MV-4-11 (cell line): ENCODE data around the gene SLC6A15.
A peak's percentile ranks its signal among the peaks of the same experiment; 100 is the strongest.

Experiments used
- DNase-seq: peaks from one replicate; lab custom pipeline; 2025; lab: John Stamatoyannopoulos, UW

Gene SLC6A15

DNA sequence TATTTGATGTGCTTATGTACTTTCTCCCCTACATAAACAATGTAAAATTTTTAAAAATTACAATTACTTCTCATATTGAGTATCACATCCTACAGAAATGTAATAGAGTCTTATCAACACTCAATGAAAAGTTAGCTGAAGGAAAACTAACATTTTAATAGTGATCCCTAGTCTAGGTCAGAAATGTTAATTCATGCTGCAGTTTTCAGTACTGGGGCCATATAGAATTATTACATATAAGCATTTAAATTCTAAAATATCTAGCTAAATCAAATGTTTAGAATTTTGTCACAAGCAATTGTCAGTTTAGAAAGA is 37.8 kb downstream of the SLC6A15 start:
- no peak for DNase-seq

DNA sequence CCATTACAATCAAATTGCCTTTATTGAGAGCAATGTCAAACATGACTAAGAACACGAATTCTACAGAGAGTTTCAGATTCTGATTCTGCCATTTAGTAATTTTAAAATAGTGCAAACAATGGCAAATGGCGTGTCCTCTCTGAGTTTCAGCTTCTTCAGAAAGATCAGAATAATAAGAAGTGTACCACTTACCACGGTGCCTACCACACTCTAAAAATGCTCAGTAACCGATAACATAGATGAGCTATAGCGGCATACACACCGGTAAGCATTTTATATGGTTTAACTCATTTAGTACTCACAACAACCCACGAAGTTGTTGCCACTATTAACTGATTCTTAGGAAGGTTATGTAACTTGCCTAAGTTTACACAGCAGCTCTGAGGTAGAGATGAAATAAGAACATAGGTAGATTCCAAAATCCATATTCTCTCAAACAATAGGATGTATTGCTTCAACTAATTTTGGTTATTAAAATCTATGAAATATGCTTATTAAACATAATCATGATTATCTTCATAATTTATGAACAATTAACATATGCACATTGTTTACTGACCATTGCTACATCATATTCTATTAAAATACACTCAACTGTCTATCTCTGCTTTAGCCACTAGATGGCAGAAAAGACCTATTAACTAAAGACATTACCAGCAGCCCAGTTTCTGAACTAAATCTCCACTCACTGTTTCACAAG is 38.3 kb downstream of the SLC6A15 start:
- peak; percentile 35 for DNase-seq

GRCh38 chr12:84862186-84862585 is 50.4 kb downstream of the SLC6A15 start:
- DNase-seq = no peak

- DNase-seq = no peak
Observed at GRCh38 chr12:84860718-84861117, 51.9 kb downstream of the SLC6A15 start.

DNA sequence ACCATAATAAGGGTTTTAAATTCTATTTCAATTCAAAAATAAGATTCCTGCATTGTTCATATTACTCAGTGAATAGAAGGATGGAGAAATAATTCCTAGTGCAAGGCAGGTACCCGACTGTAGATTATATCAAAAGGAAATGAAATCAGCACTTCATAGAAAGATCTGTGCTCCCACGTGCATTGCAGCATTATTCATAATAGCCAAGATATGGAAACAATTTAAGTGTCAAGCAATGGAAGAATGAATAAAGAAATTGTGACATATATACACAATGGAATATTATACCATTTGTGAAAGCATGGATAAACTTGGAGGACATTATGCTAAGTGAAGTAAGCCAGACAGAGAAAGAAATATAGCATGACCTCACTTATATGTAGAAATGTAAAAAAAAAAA is 53.8 kb downstream of the SLC6A15 start:
- DNase-seq = no peak

DNA sequence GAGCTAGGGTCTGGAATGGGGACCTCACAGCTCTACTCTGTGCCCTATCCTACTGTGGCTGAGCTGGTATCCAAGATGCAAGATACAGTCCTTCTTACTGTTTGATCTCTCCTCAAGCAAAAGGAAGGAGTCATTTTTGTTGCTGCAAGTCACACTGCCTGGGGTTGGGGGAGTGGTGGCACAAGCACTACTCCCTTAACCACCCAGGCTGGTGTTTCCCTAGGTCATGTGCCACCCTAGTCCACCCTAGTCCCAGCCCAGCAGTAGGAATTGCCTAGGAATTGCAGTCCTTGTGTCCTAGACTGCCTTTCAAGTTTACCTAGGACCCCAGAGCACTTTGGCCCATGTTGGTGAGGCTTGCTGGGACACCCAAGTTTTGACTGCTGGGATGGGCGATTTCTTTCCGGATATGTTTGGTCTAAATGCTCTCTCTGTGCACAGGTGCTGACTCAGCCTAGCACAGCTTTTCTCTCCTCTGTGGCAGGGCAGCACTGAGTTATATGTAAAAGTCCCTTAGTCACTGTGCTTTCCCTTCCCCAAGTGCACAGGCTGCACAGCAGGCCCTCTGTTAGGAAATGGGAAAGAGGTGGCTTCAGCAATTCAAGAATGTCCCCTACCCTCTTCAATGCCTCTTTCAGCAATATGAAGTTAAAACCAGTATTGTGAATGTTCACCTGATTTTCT is 54.9 kb downstream of the SLC6A15 start:
- no peak for DNase-seq

DNA sequence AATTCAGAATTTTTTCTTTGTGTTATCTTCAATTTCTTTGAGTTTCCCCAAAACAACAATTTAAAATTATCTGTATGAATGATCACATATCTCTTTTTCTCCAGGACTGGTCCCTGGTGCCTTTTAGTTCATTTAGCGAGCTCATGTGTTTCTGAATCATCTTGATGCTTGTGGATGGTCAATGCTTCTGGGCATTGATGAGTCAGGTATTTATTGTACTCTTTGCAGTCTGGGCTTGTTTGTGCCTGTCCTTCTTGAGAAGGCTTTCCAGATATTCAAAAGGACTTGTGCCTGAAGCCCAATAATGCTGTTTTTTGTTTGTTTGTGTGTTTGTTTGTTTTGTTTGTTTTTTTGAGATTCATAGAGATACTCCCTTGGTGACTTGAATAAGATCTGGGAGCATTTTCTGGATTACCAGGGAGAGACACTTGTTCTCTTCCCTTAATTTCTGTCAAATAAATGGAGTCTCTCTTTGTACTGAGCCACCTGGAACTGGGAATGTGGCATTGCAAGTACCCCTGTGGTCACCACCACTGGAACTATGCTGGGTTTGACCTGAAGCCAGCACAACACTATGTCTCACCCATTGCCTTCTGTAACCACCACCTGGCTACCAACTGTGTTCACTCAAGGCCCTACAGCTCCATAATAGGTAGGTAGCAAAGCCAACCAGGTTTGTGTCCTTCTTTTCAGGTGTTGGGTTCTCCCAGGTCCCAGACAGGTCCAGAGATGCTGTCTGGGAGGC is 56.3 kb downstream of the SLC6A15 start:
- DNase-seq = no peak

DNA sequence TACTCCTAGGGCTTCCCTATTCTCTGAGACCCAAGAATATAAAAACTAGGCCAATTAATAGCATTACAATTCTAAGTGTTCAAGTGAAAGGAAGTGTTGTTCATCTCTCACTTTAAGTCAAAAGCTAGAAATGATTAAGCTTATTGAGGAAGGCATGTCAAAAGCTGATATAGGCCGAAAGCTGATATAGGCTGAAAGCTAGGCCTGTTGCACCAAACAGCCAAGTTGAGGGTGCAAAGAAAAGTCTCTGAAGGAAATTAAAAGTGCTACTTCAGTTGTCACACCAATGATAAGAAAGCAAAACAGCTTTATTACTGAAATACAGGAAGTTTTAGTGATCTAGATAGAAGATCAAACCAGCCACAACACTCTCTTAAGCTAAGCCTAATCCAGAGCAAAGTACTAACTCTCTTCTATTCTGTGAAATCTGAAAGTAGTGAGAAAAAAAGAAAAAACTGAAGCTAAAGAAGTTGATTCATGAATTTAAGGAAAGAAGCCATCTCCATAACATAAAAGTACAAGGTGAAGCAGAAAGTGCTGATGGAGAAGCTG is 68.9 kb downstream of the SLC6A15 start:
- DNase-seq = no peak

DNA sequence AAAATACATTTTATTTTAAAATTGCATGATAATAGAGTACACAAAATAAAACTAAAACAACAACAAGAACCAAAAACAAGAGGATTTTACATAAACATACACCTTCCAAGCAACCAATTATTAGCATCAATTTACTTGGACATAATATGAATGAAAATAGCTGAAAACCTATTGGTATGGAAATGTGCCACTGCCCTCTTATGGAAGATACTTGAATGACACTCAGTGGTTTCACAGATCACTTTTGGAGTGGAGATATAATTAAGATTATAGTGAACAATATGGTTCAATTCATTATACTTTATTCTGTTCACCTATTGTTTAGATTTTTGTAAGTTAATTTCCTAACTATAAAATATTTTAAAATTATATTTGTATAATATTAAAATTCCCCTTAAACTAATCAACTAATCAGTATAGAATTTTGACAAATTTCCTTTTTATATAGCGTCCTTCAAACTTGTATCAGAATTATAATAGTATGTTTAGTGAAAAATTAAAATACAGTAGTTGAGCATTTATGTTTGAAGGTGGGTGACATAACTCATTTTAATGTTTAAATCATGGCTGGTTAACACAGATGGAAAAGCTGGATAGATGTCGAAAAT is 70.1 kb downstream of the SLC6A15 start:
- DNase-seq = no peak

GRCh38 chr12:84841591-84841990 is 71.0 kb downstream of the SLC6A15 start:
- no peak for DNase-seq

DNA sequence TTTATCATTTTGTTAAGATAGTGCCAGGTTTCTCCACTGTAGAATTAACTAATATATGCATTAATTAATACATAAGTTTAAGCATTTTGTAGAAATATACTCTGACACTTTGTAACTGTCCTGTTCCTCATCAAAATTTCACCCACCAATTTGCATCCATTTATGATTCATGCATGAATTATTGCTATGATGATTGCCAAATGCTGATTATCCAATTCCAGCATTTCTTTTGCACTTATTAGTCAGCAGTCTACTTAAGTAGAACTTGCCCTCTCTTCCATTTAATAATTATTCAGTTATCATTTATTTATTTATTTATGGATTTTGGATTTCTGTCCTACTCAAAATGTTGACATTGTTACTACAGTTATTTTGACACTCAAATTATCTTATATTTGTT is 72.2 kb downstream of the SLC6A15 start:
- no peak for DNase-seq

GRCh38 chr12:84826925-84827324 is 85.7 kb downstream of the SLC6A15 start:
- DNase-seq = no peak

GRCh38 chr12:84825149-84825548 is 87.5 kb downstream of the SLC6A15 start:
- DNase-seq = no peak

GRCh38 chr12:84822525-84822924 is 90.1 kb downstream of the SLC6A15 start:
- no peak for DNase-seq

- DNase-seq = no peak
Observed at GRCh38 chr12:84816916-84817695, 95.5 kb downstream of the SLC6A15 start.

DNA sequence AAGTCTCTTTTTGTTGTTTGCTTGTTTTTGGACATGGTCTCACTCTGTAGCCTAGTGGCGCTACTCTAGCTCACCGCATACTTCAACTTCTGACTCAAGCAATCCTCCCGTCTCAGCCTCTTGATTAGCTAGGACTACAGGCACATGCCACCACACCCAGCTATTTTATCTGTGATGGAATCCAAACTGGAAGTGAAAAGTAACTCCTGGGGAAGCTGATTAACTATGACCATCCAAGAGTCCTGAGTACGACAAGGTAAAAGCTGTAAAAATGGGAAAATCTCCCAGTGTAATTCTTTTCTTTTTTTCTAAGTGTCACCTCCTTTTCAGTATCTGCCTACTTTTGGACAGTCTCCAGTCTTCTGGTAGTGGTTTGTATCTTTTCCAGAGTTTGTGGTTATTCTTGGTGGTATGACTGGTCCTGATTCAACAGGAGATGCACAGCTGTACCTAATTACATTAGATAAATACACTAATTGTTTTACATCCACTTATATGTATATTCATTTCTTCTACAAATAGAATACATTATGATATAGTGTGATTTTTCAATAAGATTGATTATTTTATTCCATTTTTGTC is 97.8 kb downstream of the SLC6A15 start:
- no peak for DNase-seq

GRCh38 chr12:84813780-84814663 is 98.6 kb downstream of the SLC6A15 start:
- DNase-seq = no peak

DNA sequence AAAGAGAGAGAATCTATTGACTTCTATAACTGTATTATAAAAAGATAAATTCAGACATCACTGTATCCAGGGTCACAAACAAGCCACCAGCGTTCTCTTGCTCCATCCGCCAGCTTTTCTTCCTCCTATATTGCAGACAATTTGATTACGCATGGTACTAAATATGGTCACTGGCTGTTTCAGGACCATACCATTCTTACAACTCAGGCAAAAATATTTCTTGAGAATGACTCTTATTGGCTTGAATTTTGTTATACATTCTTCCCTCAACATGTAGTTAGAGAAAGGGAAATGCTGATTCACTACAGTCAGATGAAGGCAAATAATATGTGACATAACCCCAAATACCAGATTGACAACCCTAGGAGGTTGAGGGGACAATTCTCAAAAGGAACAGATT is 101.3 kb downstream of the SLC6A15 start:
- no peak for DNase-seq

DNA sequence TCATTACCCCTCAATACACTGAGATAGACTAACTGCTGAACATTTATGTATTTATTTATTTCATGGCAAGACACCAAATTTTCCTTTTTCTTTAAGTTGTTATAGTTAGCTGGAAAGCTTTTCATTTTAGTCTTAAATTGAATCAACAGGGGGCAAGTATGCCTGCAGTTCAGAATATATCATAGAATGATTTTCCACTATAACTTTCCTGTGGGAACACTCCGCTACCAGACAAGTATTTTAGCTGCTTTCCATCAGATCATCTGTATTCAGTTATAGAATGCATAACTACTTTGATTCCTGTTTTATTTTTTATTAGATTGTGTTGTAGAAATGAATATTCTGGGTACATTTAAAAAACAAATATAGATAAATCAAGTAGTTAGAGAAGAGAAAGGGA is 102.0 kb downstream of the SLC6A15 start:
- DNase-seq = no peak
